H9 (cell line): ENCODE results near the gene CCDC60. TPM values are rescaled to one million over a fixed set of nuclear protein-coding genes. Genes with fewer than 3 reads are reported as not detected.

Source experiments
- DNase-seq: peaks from one replicate; pipeline ENCODE4 v3.0.0-alpha.2; 2017
- H2AFZ ChIP-seq: one replicate; pipeline ENCODE4 v1.6.1; 2013; ENCODE audit warnings: mild to moderate bottlenecking, low read length, control low read depth, moderate library complexity
- H2AK5ac ChIP-seq: 2 replicates; pipeline ENCODE4 v1.6.1; 2013; ENCODE audit warnings: low read length, control low read depth, mixed read lengths; ENCODE audit not compliant: insufficient read length
- H2BK120ac ChIP-seq: one replicate; pipeline ENCODE4 v1.6.1; 2013; ENCODE audit warnings: low read depth, mild to moderate bottlenecking, low read length, control low read depth, inconsistent platforms; ENCODE audit not compliant: poor library complexity, severe bottlenecking
- H2BK12ac ChIP-seq: 2 replicates; pipeline ENCODE4 v1.6.1; 2013; ENCODE audit warnings: low read length, control low read depth, mixed read lengths, low read depth; ENCODE audit not compliant: insufficient read length
- H2BK15ac ChIP-seq: 2 replicates; pipeline ENCODE4 v1.6.1; 2013; ENCODE audit warnings: low read depth, low read length, control low read depth
- H2BK20ac ChIP-seq: one replicate; pipeline ENCODE4 v1.6.1; 2013; ENCODE audit warnings: low read depth, mild to moderate bottlenecking, low read length, control low read depth, inconsistent platforms; ENCODE audit not compliant: poor library complexity, severe bottlenecking
- H2BK5ac ChIP-seq: 2 replicates; pipeline ENCODE4 v1.6.1; 2013; ENCODE audit warnings: low read length, control low read depth, mixed read lengths; ENCODE audit not compliant: insufficient read length
- H3K14ac ChIP-seq: 2 replicates; pipeline ENCODE4 v1.6.1; 2013; ENCODE audit warnings: low read length, control low read depth; ENCODE audit not compliant: insufficient read depth
- H3K18ac ChIP-seq: 2 replicates; pipeline ENCODE4 v1.6.1; 2013; ENCODE audit warnings: low read depth, mild to moderate bottlenecking, mixed read lengths, low read length, control low read depth; ENCODE audit not compliant: insufficient read length
- H3K23ac ChIP-seq: 2 replicates; pipeline ENCODE4 v1.6.1; 2013; ENCODE audit warnings: low read length, control low read depth, mixed read lengths, low read depth; ENCODE audit not compliant: insufficient read length
- H3K23me2 ChIP-seq: 2 replicates; pipeline ENCODE4 v1.6.1; 2013; ENCODE audit warnings: low read depth, mild to moderate bottlenecking, mixed read lengths, low read length, control low read depth; ENCODE audit not compliant: insufficient read length, poor library complexity, severe bottlenecking
- H3K27ac ChIP-seq: 2 replicates; pipeline ENCODE4 v1.5.1; 2013; ENCODE audit warnings: low read length, control low read depth, mixed read lengths, low read depth; ENCODE audit not compliant: insufficient read length
- H3K27me3 ChIP-seq: 2 replicates; pipeline ENCODE4 v1.6.1; 2013; ENCODE audit warnings: low read length, control low read depth, inconsistent platforms; ENCODE audit not compliant: insufficient read depth
- H3K4ac ChIP-seq: 2 replicates; pipeline ENCODE4 v1.6.1; 2013; ENCODE audit warnings: low read depth, mild to moderate bottlenecking, control low read depth, inconsistent platforms, low read length, moderate library complexity
- H3K4me1 ChIP-seq: 2 replicates; pipeline ENCODE4 v1.6.1; 2013; ENCODE audit warnings: low read length, control low read depth, inconsistent platforms; ENCODE audit not compliant: insufficient read depth
- H3K4me2 ChIP-seq: 2 replicates; pipeline ENCODE4 v1.6.1; 2013; ENCODE audit warnings: low read length, control low read depth, mixed read lengths; ENCODE audit not compliant: insufficient read length, insufficient read depth
- H3K56ac ChIP-seq: 2 replicates; pipeline ENCODE4 v1.6.1; 2013; ENCODE audit warnings: low read depth, mild to moderate bottlenecking, mixed read lengths, low read length, control low read depth; ENCODE audit not compliant: insufficient read length
- H3K79me1 ChIP-seq: 2 replicates; pipeline ENCODE4 v1.6.1; 2013; ENCODE audit warnings: low read depth, mild to moderate bottlenecking, moderate library complexity, low read length, control low read depth, inconsistent platforms; ENCODE audit not compliant: insufficient read depth, poor library complexity, severe bottlenecking
- H3K79me2 ChIP-seq: 2 replicates; pipeline ENCODE4 v1.6.1; 2013; ENCODE audit warnings: low read length, control low read depth, inconsistent platforms; ENCODE audit not compliant: insufficient read depth
- H3K9ac ChIP-seq: 2 replicates; pipeline ENCODE4 v1.6.1; 2013; ENCODE audit warnings: low read length, control low read depth, mixed read lengths; ENCODE audit not compliant: insufficient read length; ENCODE audit errors: extremely low read depth
- H3K9me3 ChIP-seq: one replicate; pipeline ENCODE4 v1.6.1; 2013; ENCODE audit warnings: low read depth, low read length, inconsistent platforms; ENCODE audit not compliant: control insufficient read depth
- H3T11ph ChIP-seq: one replicate; pipeline ENCODE4 v1.6.1; 2013; ENCODE audit warnings: mild to moderate bottlenecking, low read length, control low read depth, inconsistent platforms
- H4K20me1 ChIP-seq: one replicate; pipeline ENCODE4 v1.6.1; 2013; ENCODE audit not compliant: control insufficient read depth, insufficient read length, insufficient read depth
- H4K5ac ChIP-seq: 2 replicates; pipeline ENCODE4 v1.6.1; 2013; ENCODE audit warnings: low read depth, mild to moderate bottlenecking, mixed read lengths, low read length, control low read depth; ENCODE audit not compliant: insufficient read length
- H4K8ac ChIP-seq: replicated peaks from 2 replicates; pipeline ENCODE4 v1.6.1; 2013; ENCODE audit warnings: low read length, control low read depth, mixed read lengths, low read depth; ENCODE audit not compliant: insufficient read length
- H4K91ac ChIP-seq: 2 replicates; pipeline ENCODE4 v1.6.1; 2013; ENCODE audit warnings: low read depth, mild to moderate bottlenecking, moderate library complexity, mixed read lengths, low read length, control low read depth; ENCODE audit not compliant: insufficient read length
- H3K27ac Mint-ChIP-seq, 3 experiments: 2 replicates in 2 of 3; 3 replicates in 1 of 3; pipeline ENCODE4 v1.8.0; 2020 to 2021; ENCODE audit warnings: mixed read lengths in 3 of 3, mild to moderate bottlenecking in 1 of 3, moderate library complexity in 1 of 3
- H3K27me3 Mint-ChIP-seq: 2 replicates; pipeline ENCODE4 v1.8.0; 2021; ENCODE audit warnings: low read depth, mild to moderate bottlenecking, moderate library complexity, mixed read lengths
- H3K36me3 Mint-ChIP-seq, 3 experiments: 2 replicates in 2 of 3; 3 replicates in 1 of 3; pipeline ENCODE4 v1.8.0; 2020 to 2021; ENCODE audit warnings: low read depth in 3 of 3, mixed read lengths in 3 of 3; ENCODE audit not compliant: insufficient read depth in 1 of 3
- H3K4me1 Mint-ChIP-seq, 2 experiments: 2 replicates each; pipeline ENCODE4 v1.8.0; 2020; ENCODE audit warnings: mixed read lengths in 2 of 2
- H3K4me3 Mint-ChIP-seq, 2 experiments: 2 replicates in 1 of 2; 3 replicates in 1 of 2; pipeline ENCODE4 v1.8.0; 2020 to 2021; ENCODE audit warnings: mild to moderate bottlenecking in 2 of 2, mixed read lengths in 2 of 2, moderate library complexity in 1 of 2
- H3K9me3 Mint-ChIP-seq, 2 experiments: 2 replicates in 1 of 2; 3 replicates in 1 of 2; pipeline ENCODE4 v1.8.0; 2020; ENCODE audit warnings: mild to moderate bottlenecking in 2 of 2, mixed read lengths in 2 of 2, moderate library complexity in 1 of 2
- CTCF ChIP-seq: fragments of 200-600 bp; sonication (generic); conservative IDR thresholded peaks from 3 replicates; pipeline ENCODE4 v1.8.0; 2021; ENCODE audit warnings: antibody characterized with exemption, mild to moderate bottlenecking
- WGBS: extraction: QIAGEN DNeasy Blood & Tissue Kit; methylation state at CpG from one replicate; pipeline ENCODE4 v1.1.7; 2013; ENCODE audit warnings: missing lambda C conversion rate, low lambda C conversion rate, mixed read lengths; ENCODE audit not compliant: insufficient read length; ENCODE audit errors: extremely low coverage; 5-methylcytosine and 5-hydroxymethylcytosine counted together
- total RNA-seq: library from RNA; stranded (reverse); gene quantifications from 2 replicates; pipeline ENCODE4 v1.2.1, GENCODE V29; 2021

The CCDC60 gene
- total RNA-seq, 1 experiment from 2014 or later: 0.44 TPM

GRCh38 chr12:119512772-119513497 is 178.4 kb downstream of the CCDC60 start:
- Histone ChIP-seq H3K9ac (no peak overlapping the region), H3K14ac (no peak overlapping the region), H2BK12ac (no peak overlapping the region), H3T11ph (no peak overlapping the region), H3K4me2 (no peak overlapping the region), H4K20me1 (no peaks in the 10 kb centered on the region), H3K18ac (no peak overlapping the region), H3K4ac (no peak overlapping the region), H4K8ac (no peak overlapping the region), H3K79me1 (no peaks in the 10 kb centered on the region), H3K27me3 (no peaks in the 10 kb centered on the region), H3K23ac (no peak overlapping the region), H2AFZ (no peak overlapping the region), H2BK5ac (no peak overlapping the region), H3K4me1 (no peaks in the 10 kb centered on the region), H2BK20ac (no peak overlapping the region), H2BK15ac (no peak overlapping the region), H3K79me2 (no peaks in the 10 kb centered on the region), H3K27ac (no peak overlapping the region), H4K5ac (no peak overlapping the region), H3K56ac (no peak overlapping the region), H4K91ac (no peak overlapping the region), H2BK120ac (no peak overlapping the region), H2AK5ac (no peak overlapping the region), H3K9me3 (no peaks in the 10 kb centered on the region), H3K23me2 (no peaks in the 10 kb centered on the region)
- Mint-ChIP-seq H3K27ac (no peak overlapping the region), H3K27me3 (peaks cover 17% of the 10 kb centered on the region), H3K4me3 (no peak overlapping the region), H3K4me1 (peaks cover 12 to 13% of the 10 kb centered on the region in 2 experiments), H3K9me3 (no peaks in the 10 kb centered on the region), H3K36me3 (no peaks in the 10 kb centered on the region)
- no peak for DNase-seq
- WGBS: no CpG with 5 or more reads among the region's 8 CpGs
- no peak for TF ChIP-seq CTCF
